Melanocyte of skin (primary cell): Measurements from ENCODE around the gene CCDC197. TPM values are rescaled to one million over a fixed set of nuclear protein-coding genes. Genes with fewer than 3 reads are reported as not detected.

Source experiments
- small RNA-seq, 2 donors: library from RNA; depleted of rRNA; stranded (forward); fragments of <200 nt; gene quantifications; one replicate each; pipeline ENCODE3, GENCODE V24; 2012
- total RNA-seq, 2 donors: library from RNA; depleted of rRNA; stranded (reverse); fragments of >200 nt; gene quantifications; 2 replicates each; pipeline ENCODE4 v1.2.3, GENCODE V29; 2012

The CCDC197 gene
- total RNA-seq, result not detected

GRCh38 chr14:93997082-93997481 lies at the start of gene CCDC197:
TSS of gene CCDC197 (plus strand) at chr14:93997301. CDS start at chr14:93998132, 831 bp downstream.

DNA sequence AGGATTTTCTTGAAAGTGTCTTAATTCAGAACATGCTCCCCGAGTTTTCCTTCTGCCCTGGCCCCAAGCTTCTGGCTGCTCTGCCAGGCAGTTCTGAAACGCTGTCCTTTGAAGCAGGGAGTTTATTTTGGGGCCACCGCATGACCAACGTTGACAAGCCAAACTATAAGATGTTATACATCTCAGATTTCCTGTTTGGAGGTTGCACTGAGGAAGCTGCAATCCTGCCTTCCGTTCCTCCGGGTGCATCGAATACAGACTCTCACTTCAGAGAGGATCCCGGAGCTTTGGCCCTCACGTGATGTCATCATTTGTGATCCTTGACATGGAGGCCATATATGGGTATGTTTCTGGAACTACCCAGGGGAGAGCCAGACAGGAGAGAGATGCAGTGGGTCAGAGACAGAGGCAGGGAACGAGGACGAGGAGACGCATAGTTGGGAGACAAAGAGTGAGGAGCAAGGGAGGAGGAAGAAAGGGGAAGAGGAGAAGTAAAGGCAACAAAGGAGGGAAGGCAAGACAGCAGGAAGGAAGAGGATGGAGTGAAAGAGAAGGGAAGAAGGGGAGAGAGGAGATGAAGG lies 20.5 kb upstream of the CCDC197 start, which contains the start of gene ASB2:
Gene ASB2 (minus strand): TSS at position 94 of the 581 bp plus-strand sequence. CDS start 12,031 bp downstream, outside the sequence.

DNA sequence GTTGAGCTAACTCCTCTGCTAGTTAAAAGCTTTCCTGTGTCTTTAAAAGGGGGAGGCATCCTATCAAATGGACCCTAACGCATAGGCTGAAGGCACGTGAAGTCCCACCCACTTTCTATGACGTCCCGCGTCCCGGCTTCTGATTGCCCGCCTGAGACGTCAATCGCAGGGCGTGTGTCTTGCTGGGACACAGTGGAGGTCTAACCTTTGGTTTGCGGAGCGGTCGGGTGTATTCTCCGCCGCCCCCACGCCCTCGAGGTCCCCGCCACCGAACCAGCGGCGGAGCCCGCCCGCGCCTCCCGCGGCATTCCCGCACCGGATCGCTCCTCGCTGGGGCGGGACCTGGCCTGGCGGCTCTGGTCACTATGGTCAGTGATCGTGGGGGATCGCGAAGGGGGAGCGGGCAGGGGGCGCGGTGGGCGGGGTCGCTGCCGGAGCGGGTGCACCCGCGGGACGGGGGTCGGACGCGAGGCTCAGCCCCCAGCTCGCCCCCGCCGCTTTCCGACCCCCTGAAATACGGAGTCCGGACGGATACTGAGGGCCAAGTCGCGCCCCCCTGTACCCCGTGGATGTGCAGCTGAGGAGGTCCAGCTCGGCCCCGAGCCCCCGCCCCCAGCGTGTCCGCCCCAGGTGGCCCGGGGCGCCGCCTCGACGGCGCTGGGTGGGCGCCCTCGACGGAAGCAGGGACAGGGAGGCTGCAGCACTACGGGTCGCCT lies 29.2 kb downstream of the CCDC197 start, which contains the start of gene OTUB2:
Gene OTUB2 (plus strand): TSS at position 168 of the 716 bp plus-strand sequence. CDS start 198 bp downstream, at position 366.

Small RNA genes lying within 50 kb of the gene (small RNA-seq; reads per million reads assigned to genes)
- gene MIR4506, result 0 reads per million in 2 donors

Other genes starting within 250 kb of the CCDC197 start
- gene PRIMA1, start 208.8 kb upstream of the CCDC197 start, total RNA-seq, result not detected
- gene FAM181A, start 70.0 kb upstream of the CCDC197 start, total RNA-seq, result not detected
- 1 to 10 TPM; 1.7 to 3.1 TPM for gene ASB2, start 20.7 kb upstream of the CCDC197 start, total RNA-seq
- 1 to 10 TPM; 1.3 to 2.4 TPM for gene OTUB2, start 29.0 kb downstream of the CCDC197 start, total RNA-seq
- gene DDX24, start 83.9 kb downstream of the CCDC197 start, total RNA-seq, result 100 to 1,000 TPM; 147 to 153 TPM
- 10 to 100 TPM; 16.7 to 20.3 TPM for gene IFI27L1, start 84.0 kb downstream of the CCDC197 start, total RNA-seq
- gene IFI27, start 113.4 kb downstream of the CCDC197 start, total RNA-seq, result 1,000 to 10,000 TPM; 1,659 to 2,734 TPM
- 100 to 1,000 TPM in 1 of 2 donors, 10 to 100 TPM in 1; 53.6 to 104 TPM for gene IFI27L2, start 132.3 kb downstream of the CCDC197 start, total RNA-seq
- under 1 TPM in 1 of 2 donors, not detected in 1; 0.34 TPM for gene PPP4R4, start 177.0 kb downstream of the CCDC197 start, total RNA-seq